Sigmoid colon (tissue), 7 donors: ENCODE measurements around the gene ZNF630. TPM values are rescaled to one million over a fixed set of nuclear protein-coding genes. Genes with fewer than 3 reads are reported as not detected.
"Not testable (repeated sequence)": the region's sequence is repeated elsewhere in the genome, so short reads cannot be mapped to it uniquely, and the experiment has no call there.

Source experiments
- DNase-seq: peaks from one replicate; pipeline ENCODE4 v3.0.0-alpha.2; 2019
- H3K27ac ChIP-seq, 4 donors: fragments of 200-600 bp; sonication (generic); one replicate each; pipeline ENCODE4 v1.5.1; 2016 to 2019; ENCODE audit warnings: mild to moderate bottlenecking in 1 of 4
- H3K27me3 ChIP-seq, 3 donors: fragments of 200-600 bp; sonication (generic); one replicate each; pipeline ENCODE4 v1.5.1; 2019; ENCODE audit warnings: mild to moderate bottlenecking in 1 of 3
- H3K36me3 ChIP-seq, 4 donors: fragments of 200-600 bp; sonication (generic); one replicate each; pipeline ENCODE4 v1.5.1; 2016 to 2019
- H3K4me1 ChIP-seq, 4 donors: fragments of 200-600 bp; sonication (generic); one replicate each; pipeline ENCODE4 v1.5.1; 2017 to 2019
- H3K4me3 ChIP-seq, 4 donors: fragments of 200-600 bp; sonication (generic); one replicate each; pipeline ENCODE4 v1.5.1; 2017 to 2019; ENCODE audit warnings: mild to moderate bottlenecking in 2 of 4, moderate library complexity in 1 of 4
- H3K9me3 ChIP-seq, 4 donors: fragments of 200-600 bp in 3 of 4; sonication (generic) in 3 of 4; one replicate each; pipeline versions ENCODE4 v1.5.1 to v1.6.1; 2013 to 2019
- EP300 ChIP-seq, 4 donors: sonication (generic); formaldehyde crosslinking; IDR thresholded peaks; one replicate each; pipeline ENCODE4 v1.6.1; 2017; ENCODE audit warnings: antibody characterized with exemption in 4 of 4
- POLR2A ChIP-seq, 2 donors: fragments of 450-650 bp; IDR thresholded peaks; one replicate each; pipeline ENCODE4 v1.6.1; 2016; ENCODE audit warnings: antibody characterized with exemption in 2 of 2, mild to moderate bottlenecking in 2 of 2, moderate library complexity in 2 of 2
- POLR2AphosphoS5 ChIP-seq, 4 donors: sonication (generic); formaldehyde crosslinking; IDR thresholded peaks; one replicate each; pipeline ENCODE4 v1.6.1; 2017; ENCODE audit warnings: antibody characterized with exemption in 4 of 4
- WGBS, 2 donors: extraction: QIAGEN DNeasy Blood & Tissue Kit; methylation state at CpG; one replicate each; pipeline ENCODE4 v1.1.7; 2013; 5-methylcytosine and 5-hydroxymethylcytosine counted together
- intact Hi-C: fragments of 100-400 bp; cut with DNase I; formaldehyde crosslinking; loops from one replicate; pipeline ENCODE4 v1.15.1; 2023
- polyA plus RNA-seq, 3 donors: library from polyadenylated mRNA; stranded (reverse); fragments of 200-250 nt; gene quantifications; one replicate each; pipeline ENCODE4 v1.2.3, GENCODE V29; 2013
- total RNA-seq, 4 donors: library from RNA; depleted of rRNA; stranded (reverse); fragments of >200 nt; gene quantifications; one replicate each; pipeline ENCODE4 v1.1.0, GENCODE V29; 2016
- TF ChIP-seq, protein P1 (sequence below), 4 experiments: fragments of 450-650 bp in 3 of 4; fragments of 200-600 bp in 1 of 4; IDR thresholded peaks; one replicate each; pipeline ENCODE4 v1.5.1; 2016 to 2019; ENCODE audit warnings: antibody characterized with exemption in 4 of 4, mild to moderate bottlenecking in 3 of 4, moderate library complexity in 2 of 4
- donor health status: healthy with polysubstance abuse.
- donor health status: Bipolar disorder and iron deficiency.
- donor health status: healthy.

Gene ZNF630
- total RNA-seq (1 to 10 TPM; 4.3 to 7.5 (median 4.7) TPM), polyA plus RNA-seq (1 to 10 TPM; 1.4 to 2.3 (median 1.8) TPM)

- H3K4me1 ChIP-seq = peaks cover 0 to 4% (median 0%) of the 10 kb centered on the region in 4 donors
- H3K4me3 ChIP-seq = peak within 1 kb of the TSS; percentile 58 to 69 (median 62)
- 0 to 3% methylated on average over 48 of the region's 48 CpGs for WGBS, 2 donors
- H3K27ac ChIP-seq = peak within 1 kb of the TSS; percentile 79 to 82 (median 80)
- TF ChIP-seq POLR2AphosphoS5 (IDR thresholded peaks at IDR 0.05) (peak; percentile 32 to 57 (median 49)), POLR2A (IDR thresholded peaks at IDR 0.05) (peak in 1 of 2 donors; percentile 46), EP300 (IDR thresholded peaks at IDR 0.05) (no peak)
- H3K9me3 ChIP-seq = no peaks in the 10 kb centered on the region
- intact Hi-C loops = loop anchor here (10.0 kb wide), 1 partner anchor 403 kb away; the partner anchor contains the start of genes FTSJ1 and SLC38A5
- H3K36me3 ChIP-seq = no peaks in the 10 kb centered on the region
- H3K27me3 ChIP-seq = no peaks in the 10 kb centered on the region
- DNase-seq = peak; percentile 88
Observed at GRCh38 chrX:48071064-48071985, at the start of gene ZNF630. ZNF630 (minus strand) TSS chrX:48071640; CDS start chrX:48066886, 4,754 bp downstream.

GRCh38 chrX:48107717-48108116, 36.3 kb upstream of the ZNF630 start:
- intact Hi-C loops = no loop called here
- Histone ChIP-seq H3K4me1 (no peaks in the 10 kb centered on the region), H3K9me3 (no peaks in the 10 kb centered on the region), H3K36me3 (no peaks in the 10 kb centered on the region), H3K27me3 (no peaks in the 10 kb centered on the region), H3K27ac (no peak overlapping the region), H3K4me3 (no peak overlapping the region)
- no peak for TF ChIP-seq POLR2AphosphoS5 (IDR thresholded peaks at IDR 0.05)
- TF ChIP-seq POLR2A (IDR thresholded peaks at IDR 0.05) = no peak
- no peak for TF ChIP-seq EP300 (IDR thresholded peaks at IDR 0.05)
- TF ChIP-seq, protein P1, sequence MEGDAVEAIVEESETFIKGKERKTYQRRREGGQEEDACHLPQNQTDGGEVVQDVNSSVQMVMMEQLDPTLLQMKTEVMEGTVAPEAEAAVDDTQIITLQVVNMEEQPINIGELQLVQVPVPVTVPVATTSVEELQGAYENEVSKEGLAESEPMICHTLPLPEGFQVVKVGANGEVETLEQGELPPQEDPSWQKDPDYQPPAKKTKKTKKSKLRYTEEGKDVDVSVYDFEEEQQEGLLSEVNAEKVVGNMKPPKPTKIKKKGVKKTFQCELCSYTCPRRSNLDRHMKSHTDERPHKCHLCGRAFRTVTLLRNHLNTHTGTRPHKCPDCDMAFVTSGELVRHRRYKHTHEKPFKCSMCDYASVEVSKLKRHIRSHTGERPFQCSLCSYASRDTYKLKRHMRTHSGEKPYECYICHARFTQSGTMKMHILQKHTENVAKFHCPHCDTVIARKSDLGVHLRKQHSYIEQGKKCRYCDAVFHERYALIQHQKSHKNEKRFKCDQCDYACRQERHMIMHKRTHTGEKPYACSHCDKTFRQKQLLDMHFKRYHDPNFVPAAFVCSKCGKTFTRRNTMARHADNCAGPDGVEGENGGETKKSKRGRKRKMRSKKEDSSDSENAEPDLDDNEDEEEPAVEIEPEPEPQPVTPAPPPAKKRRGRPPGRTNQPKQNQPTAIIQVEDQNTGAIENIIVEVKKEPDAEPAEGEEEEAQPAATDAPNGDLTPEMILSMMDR (IDR thresholded peaks at IDR 0.05) = no peak
- no peak for DNase-seq
- WGBS, 2 donors = 78 to 89% methylated on average over 6 of the region's 6 CpGs

DNA sequence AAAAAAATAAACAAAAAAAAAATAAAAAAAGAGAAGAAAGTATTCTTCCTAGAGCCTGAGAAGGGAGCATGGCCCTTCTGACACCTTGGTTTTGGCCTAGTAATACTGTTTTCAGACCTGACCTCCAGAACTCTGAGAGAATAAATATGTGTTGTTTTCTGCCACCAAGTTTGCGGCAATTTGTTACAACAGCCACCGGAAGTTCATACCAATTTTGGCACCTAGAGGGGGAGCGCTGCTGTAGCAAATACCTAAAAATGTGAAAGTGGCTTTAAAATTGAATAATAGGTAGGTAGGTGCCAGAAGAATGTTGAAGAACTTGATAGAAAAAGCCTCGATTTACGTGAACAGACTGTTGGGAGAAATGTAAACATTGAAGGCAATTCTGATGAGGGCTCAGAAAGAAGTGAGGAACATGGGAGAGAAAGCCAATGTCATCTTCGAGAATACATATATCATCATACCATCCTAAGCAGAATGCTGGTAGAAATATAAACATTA, 31.5 kb upstream of the ZNF630 start:
- Histone ChIP-seq H3K9me3 (no peaks in the 10 kb centered on the region), H3K4me3 (no peak overlapping the region), H3K4me1 (no peaks in the 10 kb centered on the region), H3K36me3 (no peaks in the 10 kb centered on the region), H3K27ac (no peak overlapping the region), H3K27me3 (no peaks in the 10 kb centered on the region)
- 90 to 96% methylated on average over 6 of the region's 6 CpGs for WGBS, 2 donors
- DNase-seq = no peak
- intact Hi-C loops = no loop called here
- TF ChIP-seq POLR2AphosphoS5 (IDR thresholded peaks at IDR 0.05) = no peak
- TF ChIP-seq, protein P1 (IDR thresholded peaks at IDR 0.05) = no peak
- no peak for TF ChIP-seq EP300 (IDR thresholded peaks at IDR 0.05)
- TF ChIP-seq POLR2A (IDR thresholded peaks at IDR 0.05) = no peak

DNA sequence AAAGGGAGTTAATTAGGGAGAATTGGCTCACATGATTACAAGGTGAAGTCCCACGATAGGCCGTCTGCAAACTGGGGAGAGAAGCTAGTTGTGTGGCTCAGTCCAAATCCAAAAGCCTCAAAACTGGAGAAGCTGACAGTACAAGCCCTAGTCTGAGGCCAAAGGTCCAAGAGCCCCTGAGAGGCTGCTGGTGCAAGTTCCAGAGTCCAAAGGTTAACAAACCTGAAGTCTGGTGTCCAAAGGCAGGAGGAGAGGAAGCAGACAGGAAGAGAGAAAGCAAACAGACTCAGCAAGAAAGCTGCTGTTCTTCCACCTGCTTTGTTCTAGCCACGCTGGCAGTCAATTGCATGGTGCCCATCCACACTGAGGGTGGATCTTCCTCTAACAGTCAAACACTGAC, 30.0 kb upstream of the ZNF630 start:
- DNase-seq = no peak
- Histone ChIP-seq H3K36me3 (no peaks in the 10 kb centered on the region), H3K4me1 (no peaks in the 10 kb centered on the region), H3K27ac (no peak overlapping the region), H3K9me3 (no peaks in the 10 kb centered on the region), H3K27me3 (no peaks in the 10 kb centered on the region), H3K4me3 (no peak overlapping the region)
- intact Hi-C loops = no loop called here
- 61 to 83% methylated on average over 3 of the region's 3 CpGs for WGBS, 2 donors
- TF ChIP-seq, protein P1 (IDR thresholded peaks at IDR 0.05) = no peak
- TF ChIP-seq EP300 (IDR thresholded peaks at IDR 0.05) (no peak), POLR2A (IDR thresholded peaks at IDR 0.05) (no peak), POLR2AphosphoS5 (IDR thresholded peaks at IDR 0.05) (no peak)

GRCh38 chrX:48092558-48092957, 21.1 kb upstream of the ZNF630 start:
- H3K27ac ChIP-seq, H3K9me3 ChIP-seq, intact Hi-C loops, H3K27me3 ChIP-seq, H3K4me1 ChIP-seq, DNase-seq, H3K36me3 ChIP-seq, H3K4me3 ChIP-seq: not testable (repeated sequence)
- 78 to 82% methylated on average over 3 of the region's 3 CpGs for WGBS, 2 donors
